Globus pallidus (tissue), 1 donor: ENCODE measurements around the gene PRKN.

Experiments used
- DNase-seq: peaks from one replicate; pipeline ENCODE4 v3.0.0-alpha.2; 2015; ENCODE audit warnings: low spot score

PRKN gene

DNA sequence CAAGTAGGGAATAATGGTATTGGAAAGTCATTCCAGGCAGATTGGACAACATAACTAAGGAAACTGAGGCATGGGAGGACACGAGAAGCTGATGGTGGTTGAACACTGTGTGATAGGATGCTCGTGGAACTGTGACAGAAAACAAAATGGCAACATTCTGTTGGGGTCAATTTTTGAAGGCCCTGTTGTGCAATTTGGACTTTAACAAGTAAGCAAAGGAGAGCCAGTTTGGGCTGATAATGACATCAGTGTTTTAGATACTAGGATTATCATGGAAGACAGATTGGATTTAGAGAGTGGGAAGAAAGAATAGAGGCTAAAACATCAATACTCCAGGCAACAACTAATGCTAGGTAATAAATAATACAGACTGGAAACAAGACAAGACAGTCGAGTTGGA, 53.1 kb downstream of the PRKN start:
- no peak for DNase-seq

DNA sequence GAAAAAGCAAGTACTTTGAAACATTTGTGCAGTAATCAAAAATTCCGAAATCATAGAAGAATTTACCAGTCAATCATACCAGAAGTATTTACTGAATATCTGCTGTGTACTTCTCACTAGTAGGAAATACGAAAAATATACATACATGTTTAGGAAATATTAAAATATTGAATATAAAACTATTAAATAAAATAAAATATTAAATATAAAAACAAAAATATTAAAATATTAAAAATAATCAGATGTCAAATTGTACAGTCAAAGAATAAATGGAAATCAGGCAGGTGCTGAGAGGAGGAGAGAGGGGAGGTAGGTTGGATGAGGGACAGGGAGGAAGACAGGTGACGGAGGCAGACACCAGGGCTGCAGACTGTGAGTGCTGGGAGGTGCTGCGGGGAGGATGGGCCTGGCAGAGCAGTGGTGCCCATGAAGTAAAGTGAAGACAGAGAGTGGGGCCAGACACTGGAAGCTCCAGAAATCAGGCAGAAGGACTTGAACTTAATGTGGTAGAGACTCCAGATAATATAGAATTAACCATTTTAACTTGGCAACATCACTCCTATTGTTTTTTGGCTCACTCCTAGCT, 55.9 kb downstream of the PRKN start:
- no peak for DNase-seq

DNA sequence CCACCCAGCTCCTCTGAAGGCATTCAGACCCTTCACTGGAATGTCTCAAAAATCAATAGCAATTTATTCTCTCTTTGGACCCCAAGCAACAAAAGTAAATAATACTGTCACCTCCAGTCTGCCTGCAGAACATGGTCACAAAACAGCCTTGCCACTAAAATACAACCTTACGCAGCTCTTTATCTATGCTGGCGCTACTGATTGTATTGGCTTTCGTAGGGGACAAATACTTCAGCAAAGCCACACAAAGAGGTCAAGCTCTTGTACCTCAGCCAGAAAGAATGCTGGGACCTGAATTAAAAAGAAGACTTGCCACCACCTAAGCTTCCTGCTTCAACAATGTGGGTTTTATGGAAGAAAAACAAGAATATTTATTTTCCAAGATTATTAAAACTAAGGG, 57.2 kb downstream of the PRKN start:
- DNase-seq: no peak

DNA sequence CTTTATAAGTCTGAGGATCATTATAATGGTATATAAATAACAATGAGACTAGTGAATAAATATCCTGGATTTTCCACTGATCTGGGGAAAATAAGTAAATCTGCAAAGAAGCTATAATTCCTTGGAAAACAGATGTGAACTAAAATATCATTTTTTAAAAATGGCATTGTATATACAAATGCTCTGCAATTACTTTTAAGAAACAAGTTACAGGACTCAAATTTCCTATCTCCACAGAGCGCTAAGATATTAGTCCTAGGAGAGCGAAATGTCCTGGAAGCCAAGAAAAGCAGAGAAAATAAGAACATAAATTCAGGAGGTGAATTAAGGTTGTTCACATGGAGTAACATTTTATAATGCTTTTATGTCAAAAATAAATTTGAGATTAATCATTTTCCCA, 61.3 kb downstream of the PRKN start:
- DNase-seq: no peak

DNA sequence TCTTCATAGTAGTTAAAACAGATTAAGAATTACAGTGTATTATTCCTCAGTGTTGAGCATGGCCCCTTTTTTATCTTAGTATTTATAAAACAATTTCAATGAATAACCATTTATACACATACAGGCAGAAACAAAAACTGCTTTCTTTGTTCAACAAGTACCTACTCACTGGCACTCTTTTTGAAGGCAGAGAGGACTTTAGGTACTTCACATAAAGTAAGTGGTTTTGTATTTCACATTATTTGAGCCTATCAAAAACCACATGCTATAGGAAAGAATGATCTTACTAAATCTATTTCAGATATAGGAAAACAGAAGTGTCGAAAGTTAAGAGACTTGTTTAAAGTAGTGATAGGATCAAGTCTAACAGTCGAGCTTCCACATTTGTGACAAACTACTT, 73.8 kb downstream of the PRKN start:
- DNase-seq: no peak

DNA sequence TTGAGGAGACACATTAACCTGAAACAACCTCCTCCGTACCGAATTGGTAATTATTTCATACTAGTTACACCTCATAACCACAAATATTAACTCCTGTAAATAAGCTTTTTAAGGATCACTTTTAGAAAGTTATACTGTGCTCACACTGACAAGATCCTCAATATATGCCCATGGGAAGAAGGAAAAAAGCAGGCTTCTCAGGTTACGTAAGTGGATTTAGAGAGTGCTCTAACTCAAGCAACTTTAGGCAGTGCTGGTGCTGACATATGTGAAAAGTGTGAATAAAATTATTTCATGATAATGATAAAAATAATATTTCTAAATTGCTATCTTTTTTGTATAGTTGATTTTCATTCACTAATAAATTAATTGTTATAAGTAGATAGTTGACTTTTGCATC, 76.1 kb downstream of the PRKN start:
- DNase-seq: no peak

DNA sequence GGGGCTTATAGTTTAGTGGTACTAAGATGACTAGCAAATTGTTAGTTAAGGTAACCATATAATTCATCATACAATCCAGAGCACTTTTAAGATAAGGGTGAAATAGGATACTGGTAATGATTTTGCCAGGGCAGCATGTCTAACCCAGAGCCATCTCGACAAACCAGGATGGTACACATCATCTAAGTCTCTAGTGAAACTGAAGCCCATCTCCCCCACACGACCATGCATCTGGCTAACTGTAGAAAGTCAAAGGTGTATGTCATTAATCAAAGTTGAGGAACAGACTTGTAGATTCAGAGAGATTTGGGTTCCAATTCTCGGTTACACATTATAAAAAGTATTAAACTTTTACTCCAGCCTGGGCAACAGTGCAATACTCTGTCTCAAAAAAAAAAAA, 78.3 kb downstream of the PRKN start:
- no peak for DNase-seq

DNA sequence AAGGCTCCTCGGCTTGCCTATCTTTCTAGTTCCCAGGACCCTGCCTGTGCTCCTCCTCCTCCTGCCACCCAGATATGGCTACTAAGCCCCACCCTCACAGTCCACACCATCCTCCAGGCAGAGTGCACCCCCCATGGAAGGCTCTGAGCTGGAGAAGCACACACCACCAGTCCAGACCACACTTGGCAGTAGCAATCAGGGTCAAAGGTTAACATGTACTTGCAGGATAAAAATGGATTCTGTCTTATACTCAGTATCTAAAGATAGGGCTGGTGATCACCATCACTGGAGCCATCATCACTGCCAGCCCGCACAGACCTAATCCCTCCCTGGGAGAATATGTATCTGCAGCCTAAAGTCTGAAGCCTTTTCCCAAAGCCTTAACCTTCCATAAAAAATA, 83.4 kb downstream of the PRKN start:
- DNase-seq: no peak

DNA sequence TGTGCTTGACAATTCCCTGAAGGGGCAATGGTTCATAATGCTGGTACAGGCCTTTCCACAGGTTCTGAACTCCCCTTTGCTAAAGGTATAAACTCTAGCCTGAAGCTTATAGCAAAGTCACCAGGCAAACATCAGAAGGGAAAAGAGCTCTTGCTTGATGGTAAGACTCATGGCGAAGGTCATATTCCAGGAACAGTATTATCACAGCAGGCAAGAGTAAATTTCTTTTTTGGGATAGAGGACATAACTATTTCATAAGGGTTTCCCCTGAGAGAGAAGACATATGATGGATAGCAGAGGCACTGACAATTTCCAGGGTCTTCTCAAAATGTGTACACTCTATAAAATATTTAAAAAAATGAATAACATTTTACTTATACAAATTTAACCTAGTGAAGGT, 86.8 kb downstream of the PRKN start:
- DNase-seq: no peak

DNA sequence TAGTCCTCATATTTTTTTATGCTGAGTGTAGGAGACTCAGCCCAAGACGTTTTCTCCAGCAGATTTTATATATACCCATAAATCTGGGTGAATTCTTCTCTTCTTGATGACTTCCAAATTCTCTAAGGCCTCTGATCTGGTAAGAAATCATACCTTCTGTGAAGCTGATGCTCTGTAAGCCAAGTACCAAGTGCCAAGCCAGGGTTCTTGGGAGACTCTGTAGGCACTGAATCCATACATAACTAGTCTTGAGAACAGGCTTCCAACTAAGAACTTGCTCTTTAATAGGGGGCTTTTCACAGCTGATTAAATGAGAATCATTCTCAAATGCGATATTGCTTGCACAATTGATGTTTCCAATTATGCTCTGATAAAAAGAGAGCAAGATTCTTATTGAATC, 87.6 kb downstream of the PRKN start:
- DNase-seq: no peak

DNA sequence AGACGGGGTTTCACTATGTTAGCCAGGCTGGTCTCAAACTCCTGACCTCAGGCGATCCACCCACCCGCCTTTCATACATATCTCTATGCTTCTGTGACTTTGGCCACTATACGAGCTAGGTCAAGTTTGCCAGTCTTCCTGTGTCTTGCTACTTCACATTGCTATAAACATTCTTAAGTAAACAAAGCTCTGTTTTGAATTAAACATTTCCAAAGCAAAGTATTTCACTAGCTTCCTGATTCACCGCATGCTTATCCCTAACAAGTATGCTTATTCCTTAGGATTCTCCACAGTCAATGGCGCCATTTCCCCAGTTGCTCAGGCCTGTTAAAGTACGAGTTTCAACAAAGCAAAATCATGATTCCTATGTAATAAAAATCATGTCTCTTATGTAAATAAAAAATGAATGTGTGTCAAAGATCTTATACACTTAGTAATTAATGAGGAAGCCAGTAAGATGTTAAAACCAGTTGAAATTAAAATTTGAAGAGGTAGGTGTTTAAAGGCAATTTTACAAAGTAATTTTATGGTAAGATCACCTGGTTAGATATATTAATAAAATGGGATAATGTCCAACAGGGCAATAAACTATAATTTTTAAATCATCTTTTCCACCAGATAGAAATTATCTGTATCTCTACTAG, 88.5 kb downstream of the PRKN start:
- no peak for DNase-seq

DNA sequence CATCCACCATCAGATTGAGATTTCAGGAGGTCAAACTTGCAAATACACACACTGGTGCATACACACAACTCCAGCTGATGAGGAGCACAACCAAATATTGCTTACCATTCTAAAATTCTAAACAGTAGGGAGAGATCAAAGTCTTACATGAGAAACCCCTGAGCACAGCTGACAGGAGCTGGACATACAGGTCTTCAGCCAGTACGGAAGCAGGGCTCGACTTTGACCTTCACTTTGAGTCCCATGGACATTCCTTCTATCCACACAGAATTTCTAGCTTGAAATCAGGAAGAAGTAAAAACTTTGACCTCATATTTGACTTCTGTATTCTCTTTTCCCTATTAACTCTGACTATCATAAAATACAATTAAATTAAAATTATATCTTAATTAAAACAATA, 90.2 kb downstream of the PRKN start:
- no peak for DNase-seq

DNA sequence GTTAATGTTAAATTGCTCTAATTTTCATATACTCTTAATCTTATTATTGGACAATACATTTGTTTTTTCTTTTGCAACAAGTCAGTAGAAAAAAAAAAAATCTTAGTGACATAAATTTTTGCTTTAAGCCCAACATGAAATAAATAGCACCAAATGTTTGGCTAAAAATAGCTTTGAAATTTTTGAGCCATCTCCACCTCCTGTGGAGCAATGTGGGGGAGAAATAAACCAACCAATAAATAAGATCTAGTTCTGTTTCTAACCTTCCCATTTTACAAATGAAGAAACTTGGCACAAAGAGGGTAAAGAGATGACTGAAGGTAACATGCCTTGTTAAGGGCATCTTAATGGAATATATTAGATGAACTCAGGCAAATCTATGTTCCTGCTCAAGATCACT, 91.4 kb downstream of the PRKN start:
- DNase-seq: no peak

DNA sequence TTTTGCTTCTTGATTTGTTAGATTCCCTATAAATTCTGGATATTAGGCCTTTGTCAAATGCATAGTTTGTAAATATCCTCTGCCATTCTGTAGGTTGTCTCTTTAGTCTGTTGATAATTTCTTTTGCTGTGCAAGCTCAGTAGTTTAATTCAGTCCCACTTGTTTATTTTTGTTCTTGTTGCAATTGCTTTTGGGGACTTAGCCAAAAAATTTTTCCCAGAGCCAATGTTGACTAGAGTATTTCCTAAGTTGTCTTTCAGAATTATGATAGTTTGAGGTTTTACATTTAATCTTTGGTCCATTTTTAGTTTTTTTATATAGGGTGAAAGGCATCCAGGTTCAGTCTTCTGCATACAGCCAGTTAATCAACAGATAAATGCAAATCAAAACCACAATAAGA, 96.0 kb downstream of the PRKN start:
- no peak for DNase-seq

DNA sequence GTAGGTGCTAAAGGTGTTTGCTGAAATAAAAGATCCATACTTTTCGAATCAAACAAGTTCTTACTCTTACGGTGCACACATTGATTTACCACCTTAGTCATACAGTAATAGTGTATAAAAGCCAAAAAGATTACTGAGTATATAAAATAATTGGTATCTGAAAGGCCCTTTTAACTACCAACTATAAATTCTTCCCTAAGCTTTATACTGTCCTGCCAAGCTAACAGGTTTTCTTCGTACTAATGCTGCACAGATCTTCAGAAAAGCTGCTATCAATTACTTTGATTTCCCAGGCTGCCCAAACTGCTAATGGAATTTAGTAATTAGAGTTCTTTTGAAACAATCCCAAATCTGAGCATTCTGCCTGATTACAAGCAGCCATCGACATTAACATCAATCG, 97.5 kb downstream of the PRKN start:
- DNase-seq: no peak

DNA sequence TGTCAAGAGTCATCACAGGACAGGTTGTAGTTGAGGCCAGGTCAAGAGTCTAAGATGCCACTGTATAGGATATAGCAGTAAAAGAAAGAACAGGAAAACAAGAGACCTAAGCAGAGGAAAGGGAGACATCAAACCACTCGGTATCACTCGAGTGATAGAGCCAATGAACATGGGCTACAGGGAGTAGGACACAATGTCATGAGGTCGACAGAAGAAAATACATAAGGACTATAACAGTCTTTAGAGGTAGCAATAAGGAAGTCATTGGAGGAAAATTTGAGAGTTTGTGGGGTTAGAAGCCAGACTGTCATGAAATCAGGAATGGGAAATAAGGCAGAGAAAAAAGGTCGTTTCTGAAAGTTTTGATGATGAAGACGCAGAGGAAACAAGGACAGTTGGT, 99.7 kb downstream of the PRKN start:
- no peak for DNase-seq

DNA sequence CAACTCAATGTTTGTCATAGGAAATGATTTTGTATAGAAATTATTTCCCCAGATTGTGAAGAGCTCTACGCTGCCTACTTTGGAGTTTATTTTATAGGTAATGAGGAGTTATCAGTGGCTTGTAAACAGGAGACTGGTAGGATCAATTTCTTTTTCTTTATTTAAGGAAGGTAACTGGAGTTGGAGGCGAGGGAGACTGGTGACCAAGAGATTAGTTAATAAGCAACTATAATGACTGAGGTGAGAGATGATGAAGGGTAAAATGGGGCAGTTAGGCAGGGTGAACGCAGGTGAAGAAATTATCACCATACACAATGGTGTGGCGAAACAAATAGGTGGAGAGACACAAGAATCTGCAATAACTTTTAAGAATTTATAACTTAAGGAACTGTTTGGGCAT, 100.2 kb downstream of the PRKN start:
- no peak for DNase-seq

DNA sequence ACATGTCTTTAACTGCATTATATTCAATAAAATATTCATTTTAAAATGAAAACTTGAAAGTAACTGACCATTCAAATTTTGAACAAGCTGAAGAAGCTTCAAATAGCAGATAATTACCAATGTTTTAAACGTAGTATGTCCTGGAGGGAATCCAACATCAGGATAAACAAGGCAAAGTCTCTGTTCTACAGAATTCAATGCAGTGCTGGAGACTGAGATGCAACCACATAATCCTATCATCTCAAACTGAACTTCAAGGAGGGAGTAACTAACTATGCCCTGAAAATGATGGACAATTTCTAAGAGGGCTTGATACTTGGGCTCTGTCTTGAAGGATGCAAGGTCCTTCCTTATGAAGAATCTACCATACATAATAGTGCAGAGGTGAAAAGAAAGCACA, 100.7 kb downstream of the PRKN start:
- DNase-seq: no peak

DNA sequence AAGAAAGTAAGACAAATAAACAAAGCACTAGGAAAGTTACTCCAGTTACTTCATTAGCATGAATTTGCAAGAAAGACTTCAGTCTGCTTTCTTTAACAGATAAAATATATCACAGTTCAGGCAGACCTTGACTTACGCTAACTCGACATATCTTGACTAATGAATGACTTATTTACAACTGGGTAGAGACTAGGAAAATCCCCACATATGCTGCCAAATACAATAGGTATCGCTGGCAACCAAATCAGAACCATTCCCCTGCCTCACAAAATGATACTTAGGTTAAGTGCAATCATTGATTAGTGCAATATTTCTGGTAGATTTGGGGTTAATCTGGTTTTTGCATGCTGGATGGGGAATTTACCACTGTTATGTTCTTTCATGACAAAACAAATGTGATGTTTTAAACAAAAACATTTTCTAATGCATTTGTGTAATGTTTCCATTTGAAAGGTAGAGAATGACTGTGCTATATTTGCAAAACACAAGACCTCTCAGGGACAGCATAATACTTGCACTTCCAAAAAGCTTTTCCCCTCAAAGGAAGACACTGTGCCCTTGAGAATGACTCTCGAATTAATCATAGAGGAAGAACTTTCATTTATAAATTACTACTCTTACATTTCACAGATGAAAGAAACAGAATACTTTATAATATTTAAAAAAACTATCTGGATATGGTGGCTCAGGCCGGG, 101.6 kb downstream of the PRKN start:
- DNase-seq: no peak

DNA sequence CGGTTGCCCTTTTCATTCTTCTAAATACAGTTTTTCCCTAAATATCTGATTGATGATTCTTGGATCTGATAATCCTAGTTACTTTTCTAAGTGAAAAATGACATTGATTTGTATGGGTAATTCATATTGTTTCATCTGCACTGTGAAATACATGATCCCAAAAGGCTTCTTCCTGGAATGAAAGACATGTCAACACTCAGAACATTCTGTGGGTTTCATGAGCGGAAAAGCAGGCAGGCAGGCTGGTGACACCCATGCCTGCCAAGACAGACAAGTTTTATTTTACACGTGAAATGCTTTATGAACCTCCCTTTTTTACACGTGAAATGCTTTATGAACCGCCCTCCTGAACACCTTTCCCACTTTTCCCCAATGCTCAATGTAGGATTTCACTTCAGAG, 105.0 kb downstream of the PRKN start:
- DNase-seq: no peak

DNA sequence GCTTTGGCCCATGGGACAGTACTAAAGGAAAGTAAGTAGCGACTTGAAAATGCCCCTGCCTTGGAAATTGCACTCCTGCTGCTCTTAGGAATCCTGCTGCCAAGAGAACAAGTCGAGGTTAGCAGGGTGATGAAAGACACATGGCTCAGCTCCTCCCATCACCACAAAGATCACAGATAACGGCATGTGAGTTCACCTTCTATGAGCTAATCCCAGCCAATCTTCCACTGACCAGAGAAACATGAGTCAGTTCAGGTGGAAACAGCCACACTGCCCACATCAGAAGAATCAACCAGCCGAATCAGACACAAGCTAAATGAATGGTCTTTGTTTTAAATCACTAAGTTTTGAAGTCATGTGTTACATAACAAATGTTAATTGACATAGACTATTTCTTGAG, 106.3 kb downstream of the PRKN start:
- no peak for DNase-seq

DNA sequence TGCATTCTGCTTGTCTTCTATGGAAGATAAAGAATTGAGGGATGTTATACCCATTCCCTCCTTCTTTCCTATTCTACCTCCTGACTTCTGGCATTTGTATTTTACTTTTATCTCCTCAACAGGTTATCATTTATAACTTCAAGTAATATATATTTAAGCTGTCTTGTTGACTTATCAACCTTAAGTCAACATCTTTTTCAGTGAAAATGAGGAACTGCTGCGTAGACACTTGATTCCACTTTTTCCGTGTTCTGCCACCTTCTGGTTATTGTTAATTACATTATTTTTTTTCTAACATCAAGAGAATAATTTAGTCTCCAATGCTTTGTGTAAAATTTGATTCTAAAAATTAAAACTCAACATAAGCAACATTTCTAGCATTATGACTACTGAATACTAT, 107.5 kb downstream of the PRKN start:
- DNase-seq: no peak

DNA sequence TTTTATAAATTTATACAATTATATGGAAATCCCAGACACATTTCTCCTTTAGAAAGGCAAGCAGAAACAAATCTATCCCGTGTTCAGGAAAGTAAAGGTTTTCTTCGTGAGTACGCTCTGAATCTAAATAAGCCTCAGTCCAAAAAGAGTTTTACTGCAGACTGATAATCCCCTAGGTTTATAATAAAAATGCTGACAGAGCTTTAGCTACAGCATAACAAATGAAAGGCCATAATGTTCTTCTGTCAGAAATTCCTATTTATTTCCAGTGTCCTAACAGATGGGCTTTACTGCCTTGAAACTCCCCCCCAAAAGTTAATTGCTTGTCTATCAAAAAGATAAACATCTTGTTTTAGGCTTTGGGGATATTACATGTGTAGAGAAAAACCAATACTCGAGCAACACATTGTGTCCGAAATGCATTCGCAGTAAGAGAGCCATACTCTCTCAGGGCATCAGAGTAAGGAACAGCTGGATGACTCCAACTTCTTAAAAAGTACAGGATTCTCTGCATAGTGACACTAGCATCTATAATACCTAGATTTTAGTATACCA, 109.0 kb downstream of the PRKN start:
- no peak for DNase-seq
